Trophoblast cell (in vitro differentiated cells and primary cell): Measurements from ENCODE around the gene DISP3.

Source experiments
- DNase-seq, 2 donors: peaks; one replicate each; pipeline ENCODE4 v3.0.0-alpha.2; 2016
- H2AFZ ChIP-seq: 2 replicates; pipeline ENCODE4 v1.6.1; 2013; ENCODE audit warnings: low read length, moderate library complexity, mild to moderate bottlenecking; ENCODE audit not compliant: insufficient read depth, poor library complexity
- H2AK5ac ChIP-seq: 2 replicates; pipeline ENCODE4 v1.6.1; 2013; ENCODE audit warnings: mild to moderate bottlenecking, low read length
- H2BK120ac ChIP-seq: 2 replicates; pipeline ENCODE4 v1.6.1; 2013; ENCODE audit warnings: low read length, mild to moderate bottlenecking, moderate library complexity; ENCODE audit not compliant: insufficient read depth, poor library complexity
- H2BK12ac ChIP-seq: 2 replicates; pipeline ENCODE4 v1.6.1; 2013; ENCODE audit warnings: mild to moderate bottlenecking, low read length, moderate library complexity
- H2BK5ac ChIP-seq: 2 replicates; pipeline ENCODE4 v1.6.1; 2013; ENCODE audit warnings: low read length, low read depth, moderate library complexity, mild to moderate bottlenecking; ENCODE audit not compliant: poor library complexity
- H3K14ac ChIP-seq: 2 replicates; pipeline ENCODE4 v1.6.1; 2013; ENCODE audit warnings: mild to moderate bottlenecking, low read length
- H3K18ac ChIP-seq: 2 replicates; pipeline ENCODE4 v1.6.1; 2013; ENCODE audit warnings: mild to moderate bottlenecking, low read length
- H3K23ac ChIP-seq: 2 replicates; pipeline ENCODE4 v1.6.1; 2013; ENCODE audit warnings: low read length
- H3K27ac ChIP-seq: 2 replicates; pipeline ENCODE4 v1.5.1; 2013; ENCODE audit warnings: low read depth, mild to moderate bottlenecking, inconsistent platforms, low read length, moderate library complexity
- H3K27me3 ChIP-seq: 2 replicates; pipeline ENCODE4 v1.6.1; 2013; ENCODE audit warnings: inconsistent platforms, mild to moderate bottlenecking, low read length, moderate library complexity; ENCODE audit not compliant: insufficient read depth
- H3K36me3 ChIP-seq, 2 experiments: 1 replicate in 1 of 2; 2 replicates in 1 of 2; pipeline ENCODE4 v1.6.1; 2013; ENCODE audit warnings: low read length in 2 of 2, mild to moderate bottlenecking in 2 of 2, moderate library complexity in 1 of 2; ENCODE audit not compliant: insufficient read depth in 2 of 2, control insufficient read depth in 1 of 2
- H3K4ac ChIP-seq: 2 replicates; pipeline ENCODE4 v1.6.1; 2013; ENCODE audit warnings: low read depth, mild to moderate bottlenecking, low read length, moderate library complexity
- H3K4me1 ChIP-seq, 2 experiments: 1 replicate in 1 of 2; 2 replicates in 1 of 2; pipeline ENCODE4 v1.6.1; 2013; ENCODE audit warnings: low read length in 2 of 2, mild to moderate bottlenecking in 2 of 2, moderate library complexity in 1 of 2; ENCODE audit not compliant: insufficient read depth in 2 of 2, control insufficient read depth in 1 of 2
- H3K4me2 ChIP-seq: 2 replicates; pipeline ENCODE4 v1.6.1; 2013; ENCODE audit warnings: inconsistent platforms, mild to moderate bottlenecking, low read length, moderate library complexity
- H3K4me3 ChIP-seq: 2 replicates; pipeline ENCODE4 v1.5.1; 2013; ENCODE audit warnings: mild to moderate bottlenecking, low read depth, low read length, inconsistent platforms
- H3K79me1 ChIP-seq: one replicate; pipeline ENCODE4 v1.6.1; 2013; ENCODE audit warnings: low read length
- H3K79me2 ChIP-seq: 2 replicates; pipeline ENCODE4 v1.6.1; 2013; ENCODE audit warnings: low read length, mild to moderate bottlenecking; ENCODE audit not compliant: control insufficient read depth, insufficient read depth, poor library complexity
- H3K9ac ChIP-seq: 2 replicates; pipeline ENCODE4 v1.6.1; 2013; ENCODE audit warnings: mild to moderate bottlenecking, low read length
- H3K9me3 ChIP-seq: 2 replicates; pipeline ENCODE4 v1.6.1; 2013; ENCODE audit warnings: low read depth, mild to moderate bottlenecking, control low read depth, inconsistent platforms, low read length; ENCODE audit not compliant: insufficient read depth
- H4K12ac ChIP-seq: 2 replicates; pipeline ENCODE4 v1.6.1; 2013; ENCODE audit warnings: low read depth, mild to moderate bottlenecking, low read length, moderate library complexity
- H4K8ac ChIP-seq: 2 replicates; pipeline ENCODE4 v1.6.1; 2013; ENCODE audit warnings: low read depth, mild to moderate bottlenecking, low read length, moderate library complexity
- H4K91ac ChIP-seq: one replicate; pipeline ENCODE4 v1.6.1; 2013; ENCODE audit warnings: low read depth, mild to moderate bottlenecking, low read length, moderate library complexity
- WGBS: extraction: QIAGEN DNeasy Blood & Tissue Kit; methylation state at CpG from one replicate; pipeline ENCODE4 v1.1.7; 2013; ENCODE audit warnings: missing lambda C conversion rate; ENCODE audit not compliant: insufficient read length, insufficient coverage; ENCODE audit errors: extremely low coverage; 5-methylcytosine and 5-hydroxymethylcytosine counted together

DISP3 gene

GRCh38 chr1:11466416-11466815, 12.5 kb upstream of the DISP3 start:
- H3K27me3 ChIP-seq = no peaks in the 10 kb centered on the region
- H3K14ac ChIP-seq = no peak overlapping the region
- H4K8ac ChIP-seq = no peak overlapping the region
- H3K36me3 ChIP-seq = no peaks in the 10 kb centered on the region
- no CpG with 5 or more reads among the region's 2 CpGs for WGBS
- H2BK12ac ChIP-seq = no peak overlapping the region
- H2AK5ac ChIP-seq = no peak overlapping the region
- H2BK5ac ChIP-seq = no peak overlapping the region
- no peaks in the 10 kb centered on the region for H3K79me1 ChIP-seq
- H3K18ac ChIP-seq = no peak overlapping the region
- H3K27ac ChIP-seq = no peak overlapping the region
- H3K4ac ChIP-seq = no peak overlapping the region
- no peak for DNase-seq
- no peak overlapping the region for H2AFZ ChIP-seq
- H3K79me2 ChIP-seq = no peaks in the 10 kb centered on the region
- H4K91ac ChIP-seq = no peak overlapping the region
- H3K9ac ChIP-seq = no peak overlapping the region
- no peak overlapping the region for H4K12ac ChIP-seq
- H3K9me3 ChIP-seq = peaks cover 4% of the 10 kb centered on the region
- no peak overlapping the region for H3K23ac ChIP-seq
- no peak overlapping the region for H3K4me3 ChIP-seq
- no peak overlapping the region for H3K4me2 ChIP-seq
- H2BK120ac ChIP-seq = no peak overlapping the region
- no peaks in the 10 kb centered on the region for H3K4me1 ChIP-seq

- Histone ChIP-seq H3K4me2 (no peak overlapping the region), H3K27ac (no peak overlapping the region), H2BK5ac (no peak overlapping the region), H3K36me3 (no peaks in the 10 kb centered on the region), H3K79me1 (no peaks in the 10 kb centered on the region), H4K8ac (no peak overlapping the region), H3K9ac (no peak overlapping the region), H3K4me3 (no peak overlapping the region), H2BK120ac (no peak overlapping the region), H2BK12ac (no peak overlapping the region), H3K9me3 (peaks cover 3% of the 10 kb centered on the region), H3K27me3 (no peaks in the 10 kb centered on the region), H4K12ac (no peak overlapping the region), H3K4ac (no peak overlapping the region), H2AK5ac (no peak overlapping the region), H3K18ac (no peak overlapping the region), H3K4me1 (no peaks in the 10 kb centered on the region), H3K79me2 (no peaks in the 10 kb centered on the region), H3K14ac (no peak overlapping the region), H3K23ac (no peak overlapping the region), H4K91ac (no peak overlapping the region), H2AFZ (no peak overlapping the region)
- no peak for DNase-seq
- WGBS = no CpG with 5 or more reads among the region's 6 CpGs
Observed at GRCh38 chr1:11468878-11469277, 10.1 kb upstream of the DISP3 start.

- Histone ChIP-seq H3K14ac (no peak overlapping the region), H4K91ac (no peak overlapping the region)
Observed at GRCh38 chr1:11470912-11471311, 8.0 kb upstream of the DISP3 start.

GRCh38 chr1:11471473-11471872, 7.5 kb upstream of the DISP3 start:
- Histone ChIP-seq H3K23ac (no peak overlapping the region), H3K27ac (no peak overlapping the region), H3K36me3 (no peaks in the 10 kb centered on the region), H3K4me3 (no peak overlapping the region), H2AK5ac (no peak overlapping the region), H2BK12ac (no peak overlapping the region), H4K91ac (no peak overlapping the region), H3K9ac (no peak overlapping the region), H3K9me3 (peaks cover 3% of the 10 kb centered on the region), H4K8ac (no peak overlapping the region), H4K12ac (no peak overlapping the region), H3K27me3 (no peaks in the 10 kb centered on the region), H3K4me2 (no peak overlapping the region), H3K79me2 (no peaks in the 10 kb centered on the region), H3K4me1 (no peaks in the 10 kb centered on the region), H3K18ac (no peak overlapping the region), H3K4ac (no peak overlapping the region), H3K79me1 (no peaks in the 10 kb centered on the region), H2BK120ac (no peak overlapping the region), H2AFZ (no peak overlapping the region), H2BK5ac (no peak overlapping the region), H3K14ac (no peak overlapping the region)
- WGBS = no CpG with 5 or more reads among the region's 1 CpG
- DNase-seq = no peak

More at GRCh38 chr1:11470912-11471311, 8.0 kb upstream of the DISP3 start:
- H4K12ac ChIP-seq = no peak overlapping the region
- no peak overlapping the region for H2BK120ac ChIP-seq
- H2AFZ ChIP-seq = no peak overlapping the region
- H3K4me2 ChIP-seq = no peak overlapping the region
- H3K36me3 ChIP-seq = no peaks in the 10 kb centered on the region
- H4K8ac ChIP-seq = no peak overlapping the region
- no peak overlapping the region for H2AK5ac ChIP-seq
- H2BK12ac ChIP-seq = no peak overlapping the region
- no peaks in the 10 kb centered on the region for H3K4me1 ChIP-seq
- H3K79me1 ChIP-seq = no peaks in the 10 kb centered on the region
- no peak overlapping the region for H3K18ac ChIP-seq
- no peak for DNase-seq
- H3K27me3 ChIP-seq = no peaks in the 10 kb centered on the region
- H3K9me3 ChIP-seq = peaks cover 3% of the 10 kb centered on the region
- no peak overlapping the region for H3K9ac ChIP-seq
- H3K79me2 ChIP-seq = no peaks in the 10 kb centered on the region
- no peak overlapping the region for H3K23ac ChIP-seq
- H3K4ac ChIP-seq = no peak overlapping the region
- H3K27ac ChIP-seq = no peak overlapping the region
- H3K4me3 ChIP-seq = no peak overlapping the region
- H2BK5ac ChIP-seq = no peak overlapping the region
- WGBS = no CpG with 5 or more reads among the region's 2 CpGs
